HepG2 (cell line): ENCODE data around the gene ACAP2. TPM values are rescaled to one million over a fixed set of nuclear protein-coding genes. Genes with fewer than 3 reads are reported as not detected.

Source experiments
- ATAC-seq: fragments of 200-7000 bp; cut with Tn5 transposase; 3 replicates; pipeline ENCODE4 v1.9.1; 2020; ENCODE audit warnings: mild to moderate bottlenecking, moderate library complexity
- BruUV-seq: library from RNA; stranded (reverse); fragments of 400-500 nt; replicated peaks from 2 replicates; lab custom pipeline; 2021; lab: Mats Ljungman, UMichigan
- CTCF ChIA-PET: fragments of 300-600 bp; formaldehyde crosslinking; extraction: SDS; loops from one replicate; lab custom pipeline; 2021; ENCODE audit warnings: low total read pairs, inconsistent platforms, low intra/inter-chr PET ratio; lab: Yijun Ruan, JAX
- POLR2A ChIA-PET: fragments of 350-600 bp; sonication (Branson Sonifier 250); formaldehyde crosslinking; loops from one replicate; lab custom pipeline; 2020; ENCODE audit warnings: antibody characterized with exemption, inconsistent platforms; lab: Yijun Ruan, JAX
- DNase-seq: peaks from one replicate; pipeline ENCODE4 v3.0.0-alpha.2; 2015; ENCODE audit warnings: low spot score
- FAIRE-seq: peaks from 3 replicates; lab custom pipeline; 2011; peaks lifted over from hg19 to GRCh38; lab: Jason Lieb, UNC
- H2AFZ ChIP-seq: one replicate; pipeline ENCODE4 v1.6.1; 2011; ENCODE audit warnings: low read length, inconsistent platforms
- H3K27ac ChIP-seq: fragments of 300-600 bp; 3 replicates; pipeline ENCODE4 v1.8.0; 2011; ENCODE audit warnings: mixed run types, mild to moderate bottlenecking, mixed read lengths, low read length, inconsistent platforms; ENCODE audit not compliant: insufficient read depth; ENCODE audit errors: extremely low read length
- H3K27me3 ChIP-seq, 2 experiments: fragments of 200-600 bp in 1 of 2; 2 replicates in 1 of 2; 3 replicates in 1 of 2; pipeline versions ENCODE4 v1.6.0 to v1.8.0; 2011; ENCODE audit warnings: low read length in 2 of 2, mild to moderate bottlenecking in 2 of 2, moderate library complexity in 2 of 2, inconsistent platforms in 1 of 2; ENCODE audit not compliant: insufficient read depth in 2 of 2, control insufficient read depth in 1 of 2
- H3K36me3 ChIP-seq, 2 experiments: fragments of 200-600 bp in 1 of 2; replicated peaks in 1 of 2; 2 replicates in 1 of 2; 3 replicates in 1 of 2; pipeline versions ENCODE4 v1.5.1 to v1.8.0; 2011; ENCODE audit warnings: low read length in 2 of 2, inconsistent platforms in 1 of 2; ENCODE audit not compliant: insufficient read depth in 2 of 2, control insufficient read depth in 1 of 2
- H3K4me1 ChIP-seq: 2 replicates; pipeline ENCODE4 v1.5.1; 2012; ENCODE audit warnings: low read length, inconsistent platforms; ENCODE audit not compliant: insufficient read depth
- H3K4me2 ChIP-seq: 2 replicates; pipeline ENCODE4 v1.6.0; 2011; ENCODE audit warnings: low read depth, low read length, inconsistent platforms
- H3K4me3 ChIP-seq, 3 experiments: fragments of 200-600 bp in 1 of 3; sonication (generic), shearing (Covaris generic) in 1 of 3; replicated peaks in 1 of 3; 2 replicates each; pipeline ENCODE4 v1.5.1; 2011 to 2016; ENCODE audit warnings: low read length in 3 of 3, inconsistent platforms in 2 of 3, low read depth in 2 of 3, mild to moderate bottlenecking in 2 of 3, control low read depth in 1 of 3, mixed read lengths in 1 of 3; ENCODE audit not compliant: insufficient read depth in 1 of 3
- H3K79me2 ChIP-seq: one replicate; pipeline ENCODE4 v1.6.1; 2011; ENCODE audit warnings: low read length, inconsistent platforms; ENCODE audit not compliant: insufficient read depth
- H3K9ac ChIP-seq: 2 replicates; pipeline ENCODE4 v1.6.0; 2011; ENCODE audit warnings: mild to moderate bottlenecking, low read depth, low read length, inconsistent platforms; ENCODE audit not compliant: insufficient read depth
- H3K9me3 ChIP-seq: 2 replicates; pipeline ENCODE4 v1.5.1; 2012; ENCODE audit warnings: mild to moderate bottlenecking, low read length
- H4K20me1 ChIP-seq: 2 replicates; pipeline ENCODE4 v1.6.0; 2011; ENCODE audit warnings: inconsistent platforms, mild to moderate bottlenecking, low read length, moderate library complexity; ENCODE audit not compliant: insufficient read depth
- CEBPB ChIP-seq: IDR thresholded peaks from 2 replicates; pipeline ENCODE4 v1.6.1; 2011; ENCODE audit warnings: low read depth, low read length, improper control_type of control experiment, borderline replicate concordance
- CSRNP1 ChIP-seq: sonication (generic); formaldehyde crosslinking; IDR thresholded peaks from 2 replicates; pipeline ENCODE4 v1.8.1; 2023; ENCODE audit warnings: mild to moderate bottlenecking, missing genetic modification reagents
- GLI4 ChIP-seq: sonication (generic); formaldehyde crosslinking; IDR thresholded peaks from 2 replicates; pipeline ENCODE4 v1.5.1; 2020; ENCODE audit warnings: missing genetic modification reagents, mild to moderate bottlenecking, moderate library complexity, borderline replicate concordance
- NKX3-1 ChIP-seq: sonication (generic); formaldehyde crosslinking; IDR thresholded peaks from 2 replicates; pipeline ENCODE4 v1.5.0; 2020; ENCODE audit warnings: missing genetic modification reagents
- PRDM15 ChIP-seq: sonication (generic); formaldehyde crosslinking; IDR thresholded peaks from 2 replicates; pipeline ENCODE4 v1.4.0; 2020; ENCODE audit warnings: missing genetic modification reagents
- RCOR2 ChIP-seq: IDR thresholded peaks from 2 replicates; pipeline ENCODE4 v1.6.1; 2016; ENCODE audit warnings: missing biosample characterization, missing genetic modification reagents
- RXRA ChIP-seq: sonication (generic); formaldehyde crosslinking; IDR thresholded peaks from 2 replicates; pipeline ENCODE4 v1.5.1; 2020; ENCODE audit warnings: missing genetic modification reagents
- ZNF18 ChIP-seq: sonication (generic); formaldehyde crosslinking; IDR thresholded peaks from 2 replicates; pipeline ENCODE4 v1.8.0; 2022; ENCODE audit warnings: mild to moderate bottlenecking, missing genetic modification reagents; ENCODE audit not compliant: insufficient replicate concordance
- ZNF263 ChIP-seq: sonication (generic); formaldehyde crosslinking; IDR thresholded peaks from 2 replicates; pipeline ENCODE4 v1.4.0; 2020; ENCODE audit warnings: missing genetic modification reagents
- ZNF354B ChIP-seq: sonication (generic); formaldehyde crosslinking; IDR thresholded peaks from 2 replicates; pipeline ENCODE4 v1.8.0; 2022; ENCODE audit warnings: mild to moderate bottlenecking, missing genetic modification reagents
- ZNF564 ChIP-seq: sonication (generic); formaldehyde crosslinking; IDR thresholded peaks from 2 replicates; pipeline ENCODE4 v1.8.1; 2023; ENCODE audit warnings: mild to moderate bottlenecking, missing genetic modification reagents
- ZNF572 ChIP-seq: sonication (generic); formaldehyde crosslinking; IDR thresholded peaks from 2 replicates; pipeline ENCODE4 v1.5.1; 2020; ENCODE audit warnings: mild to moderate bottlenecking, missing genetic modification reagents
- ZSCAN12 ChIP-seq: sonication (generic); formaldehyde crosslinking; IDR thresholded peaks from 2 replicates; pipeline ENCODE4 v1.9.0; 2021; ENCODE audit warnings: mild to moderate bottlenecking, missing genetic modification reagents
- whole genome bisulfite sequencing: methylation state at CpG from one replicate; pipeline ENCODE4 v1.1.6; 2017; ENCODE audit warnings: low lambda C conversion rate; 5-methylcytosine and 5-hydroxymethylcytosine counted together
- in situ Hi-C: cut with HindIII; loops from 2 replicates; pipeline ENCODE4 v1.10.0; 2017; ENCODE audit warnings: low pct_unique_long_range_greater_than_20kb; ENCODE audit not compliant: extremely low pct_ligation_motif_present
- intact Hi-C: fragments of 100-400 bp; cut with micrococcal nuclease; formaldehyde crosslinking; loops from one replicate; pipeline ENCODE4 v1.10.0; 2022; ENCODE audit not compliant: unreplicated experiment
- polyA plus RNA-seq, 8 experiments: library from polyadenylated mRNA; depleted of rRNA in 3 of 8; stranded (reverse) in 7 of 8; unstranded in 1 of 8; fragments of >200 nt; fragmentation: Illumina TruSeq in 4 of 8; extraction: Trizol in 4 of 8; gene quantifications; 2 replicates each; pipeline versions ENCODE4 v1.2.1 to v1.2.3, GENCODE V29; 2011 to 2016; ENCODE audit warnings: low read depth in 4 of 8, missing spikeins in 1 of 8, mixed read lengths in 1 of 8; ENCODE audit not compliant: insufficient read depth in 1 of 8
- total RNA-seq, 5 experiments: library from RNA; depleted of rRNA; stranded (reverse); fragments of >200 nt; fragmentation: Illumina TruSeq; extraction: Trizol; gene quantifications; 2 replicates each; pipeline ENCODE4 v1.2.3, GENCODE V29; 2016; ENCODE audit warnings: low read depth in 1 of 5

ACAP2 gene
- total and polyA plus RNA-seq, 2 of the 13 experiments (the other 11 are each of a cell fraction or from before 2014, with no cell fraction given): 7.3 to 23.9 TPM

GRCh38 chr3:195256639-195257453, 186.0 kb downstream of the ACAP2 start:
- H3K79me2 ChIP-seq: peaks cover 24% of the 10 kb centered on the region
- BruUV-seq: no TSS peak
- ChIA-PET POLR2A (interaction anchor here (0.7 kb wide), 1 partner anchor 585 kb away, joined by 3 read pairs; the partner anchor contains the start of gene LSG1), CTCF (no interaction called here)
- FAIRE-seq (no peak), DNase-seq (no peak), ATAC-seq (no peak)
- no peak overlapping the region for H3K27ac ChIP-seq
- H3K4me3 ChIP-seq: no peak overlapping the region
- peaks cover 30% of the 10 kb centered on the region for H3K4me1 ChIP-seq
- in situ Hi-C loops (loop anchor here (5.0 to 10.0 kb wide), 2 partner anchors 252 to 585 kb away; partner anchors contain the start of gene LSG1), intact Hi-C loops (no loop called here)
- H2AFZ ChIP-seq: no peak overlapping the region
- 100% methylated on average over 7 of the region's 19 CpGs for WGBS
- H3K9ac ChIP-seq: no peak overlapping the region
- H4K20me1 ChIP-seq: no peaks in the 10 kb centered on the region
- no peak overlapping the region for H3K4me2 ChIP-seq
- no peaks in the 10 kb centered on the region for H3K27me3 ChIP-seq
- no peak for TF ChIP-seq CEBPB
- TF ChIP-seq ZNF18: no peak
- TF ChIP-seq ZNF564 (CRISPR knock-in tag): no peak
- no peak for TF ChIP-seq CSRNP1 (CRISPR knock-in tag)
- no peak for TF ChIP-seq ZNF263
- no peak for TF ChIP-seq PRDM15 (CRISPR knock-in tag)
- TF ChIP-seq NKX3-1 (CRISPR knock-in tag): no peak
- TF ChIP-seq ZNF354B (CRISPR knock-in tag): no peak
- no peak for TF ChIP-seq RXRA (CRISPR knock-in tag)
- no peak for TF ChIP-seq GLI4
- TF ChIP-seq RCOR2: no peak
- TF ChIP-seq ZSCAN12 (CRISPR knock-in tag): no peak
- no peak for TF ChIP-seq ZNF572 (CRISPR knock-in tag)
- no peaks in the 10 kb centered on the region for H3K9me3 ChIP-seq
- peaks cover 0 to 2% of the 10 kb centered on the region in 2 experiments; a peak in 2 of 5 replicates for H3K36me3 ChIP-seq
